Measurements from ENCODE around the gene ACOT8.

DNA sequence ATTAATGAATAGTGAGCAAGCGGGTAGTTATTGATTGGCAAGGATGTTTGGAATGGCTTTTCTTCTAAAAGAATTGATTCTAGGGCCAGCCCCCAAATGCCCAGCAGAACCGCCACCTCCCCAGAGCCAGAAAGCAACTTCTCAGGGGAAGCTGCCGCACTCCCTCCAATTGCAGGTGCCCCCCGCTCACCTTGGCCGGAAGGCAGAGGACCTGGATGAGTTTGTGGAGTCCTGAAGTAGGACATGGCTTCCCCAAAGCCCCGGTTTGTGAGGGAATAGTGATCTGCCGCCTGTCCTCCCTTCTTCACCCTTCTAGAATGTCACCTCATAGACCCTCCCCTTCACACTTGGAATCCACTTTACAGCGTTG is 30.1 kb upstream of the ACOT8 start, which contains the start of gene SPATA25:
- no peak for TF ChIP-seq EZH2phosphoT487 (IDR thresholded peaks at IDR 0.05; ENCODE audit: insufficient read depth, low read depth)
- TF ChIP-seq EZH2 (IDR thresholded peaks at IDR 0.05; ENCODE audit: insufficient read depth, poor library complexity, severe bottlenecking): no peak

Data from GM23248 (cell line).